Measurements from ENCODE around the gene CDS1.
A peak's percentile ranks its signal among the peaks of the same experiment; 100 is the strongest.
"Not testable (repeated sequence)": the region's sequence is repeated elsewhere in the genome, so short reads cannot be mapped to it uniquely, and the experiment has no call there.

CDS1 gene

GRCh38 chr4:84611531-84611930 lies 28.6 kb downstream of the CDS1 start:
- DNase-seq (ENCODE audit: low read depth), result no peak

- DNase-seq (ENCODE audit: low read depth), result no peak
These were observed 32.0 kb downstream of the CDS1 start for GRCh38 chr4:84614891-84615290.

GRCh38 chr4:84615355-84615754 lies 32.4 kb downstream of the CDS1 start:
- no peak for DNase-seq (ENCODE audit: low read depth)

GRCh38 chr4:84622959-84623358 lies 40.0 kb downstream of the CDS1 start:
- DNase-seq (ENCODE audit: low read depth), result no peak

GRCh38 chr4:84623661-84624060 lies 40.7 kb downstream of the CDS1 start:
- DNase-seq (ENCODE audit: low read depth), result no peak

- no peak for DNase-seq (ENCODE audit: low read depth)
These were observed 43.7 kb downstream of the CDS1 start for GRCh38 chr4:84626673-84627072.

GRCh38 chr4:84631573-84631972 lies 48.6 kb downstream of the CDS1 start:
- DNase-seq (ENCODE audit: low read depth), result peak; percentile 6

- DNase-seq (ENCODE audit: low read depth), result peak; percentile 90
These were observed 49.2 kb downstream of the CDS1 start for GRCh38 chr4:84632092-84632491.

GRCh38 chr4:84634961-84635360 lies 52.0 kb downstream of the CDS1 start:
- no peak for DNase-seq (ENCODE audit: low read depth)

GRCh38 chr4:84638092-84638491 lies 55.2 kb downstream of the CDS1 start:
- DNase-seq (ENCODE audit: low read depth), result no peak

GRCh38 chr4:84639145-84639544 lies 56.2 kb downstream of the CDS1 start:
- no peak for DNase-seq (ENCODE audit: low read depth)

GRCh38 chr4:84644087-84644486 lies 61.2 kb downstream of the CDS1 start:
- no peak for DNase-seq (ENCODE audit: low read depth)

- peak; percentile 32 for DNase-seq (ENCODE audit: low read depth)
These were observed 64.5 kb downstream of the CDS1 start for GRCh38 chr4:84647312-84647884.

- DNase-seq (ENCODE audit: low read depth), result no peak
These were observed 65.3 kb downstream of the CDS1 start for GRCh38 chr4:84648178-84648577.

GRCh38 chr4:84648863-84649647 lies 66.1 kb downstream of the CDS1 start:
- no peak for DNase-seq (ENCODE audit: low read depth)

GRCh38 chr4:84651499-84651898 lies 68.6 kb downstream of the CDS1 start:
- no peak for DNase-seq (ENCODE audit: low read depth)

GRCh38 chr4:84652478-84652877 lies 69.6 kb downstream of the CDS1 start:
- DNase-seq (ENCODE audit: low read depth), result no peak

GRCh38 chr4:84660606-84661005 lies 77.7 kb downstream of the CDS1 start:
- no peak for DNase-seq (ENCODE audit: low read depth)

- no peak for DNase-seq (ENCODE audit: low read depth)
These were observed 78.4 kb downstream of the CDS1 start for GRCh38 chr4:84661191-84661939.

GRCh38 chr4:84664767-84665166 lies 81.8 kb downstream of the CDS1 start:
- not testable (repeated sequence) for DNase-seq (ENCODE audit: low read depth)

- DNase-seq (ENCODE audit: low read depth), result no peak
These were observed 83.5 kb downstream of the CDS1 start for GRCh38 chr4:84666439-84666838.

- no peak for DNase-seq (ENCODE audit: low read depth)
These were observed 86.3 kb downstream of the CDS1 start for GRCh38 chr4:84669201-84669600.

- DNase-seq (ENCODE audit: low read depth), result no peak
These were observed 89.2 kb downstream of the CDS1 start for GRCh38 chr4:84672177-84672576.

All from fibroblast of gingiva (primary cell).